Activated CD4-positive, alpha-beta T cell treated with anti-CD3 and anti-CD28 coated beads, Interleukin-2, Interleukin-6, amounts not matched to agents 100 ng/mL and 50 ng/mL, durations not matched to agents 16 hours and 8 hours (primary cell): ENCODE data around the gene ZSCAN30.
"Not testable (repeated sequence)": the region's sequence is repeated elsewhere in the genome, so short reads cannot be mapped to it uniquely, and the experiment has no call there.

ENCODE experiments used
- DNase-seq: peaks from one replicate; pipeline ENCODE4 v3.0.0-alpha.2; 2020

Gene ZSCAN30

GRCh38 chr18:35227254-35227653 lies 62.8 kb downstream of the ZSCAN30 start:
- DNase-seq = no peak

GRCh38 chr18:35223797-35224196 lies 66.2 kb downstream of the ZSCAN30 start:
- DNase-seq = no peak

GRCh38 chr18:35220424-35220823 lies 69.6 kb downstream of the ZSCAN30 start:
- no peak for DNase-seq

- not testable (repeated sequence) for DNase-seq
Measured at GRCh38 chr18:35219331-35219730, 70.7 kb downstream of the ZSCAN30 start.

- DNase-seq = not testable (repeated sequence)
Measured at GRCh38 chr18:35216611-35217010, 73.4 kb downstream of the ZSCAN30 start.

GRCh38 chr18:35215026-35215425 lies 75.0 kb downstream of the ZSCAN30 start:
- DNase-seq = no peak

GRCh38 chr18:35205746-35206458 lies 84.1 kb downstream of the ZSCAN30 start:
- not testable (repeated sequence) for DNase-seq

- DNase-seq = no peak
Measured at GRCh38 chr18:35205199-35205712, 84.8 kb downstream of the ZSCAN30 start.

- no peak for DNase-seq
Measured at GRCh38 chr18:35203067-35203466, 87.0 kb downstream of the ZSCAN30 start.

- no peak for DNase-seq
Measured at GRCh38 chr18:35201256-35201931, 88.6 kb downstream of the ZSCAN30 start.
